ENCODE data around the gene NUTF2. TPM values are rescaled to one million over a fixed set of nuclear protein-coding genes. Genes with fewer than 3 reads are reported as not detected.
"Not testable (repeated sequence)": the region's sequence is repeated elsewhere in the genome, so short reads cannot be mapped to it uniquely, and the experiment has no call there.

Gene NUTF2
- total RNA-seq, 6 experiments from 2014 or later, result 182 to 195 (median 185) TPM

- TF ChIP-seq CTCF (IDR thresholded peaks at IDR 0.05), result no peak
- H3K27ac Mint-ChIP-seq, result peak overlapping the region; percentile 100
- H3K4me3 Mint-ChIP-seq, result peak overlapping the region; percentile 38; the same call in 1 of the 2 replicates
- H3K9me3 Mint-ChIP-seq, result no peaks in the 10 kb centered on the region
- H3K27me3 Mint-ChIP-seq (ENCODE audit: insufficient read depth), result peaks cover 2% of the 10 kb centered on the region; the same call in 1 of the 2 replicates
- peaks cover 15% of the 10 kb centered on the region for H3K36me3 Mint-ChIP-seq (ENCODE audit: low read depth)
- H3K4me1 Mint-ChIP-seq (ENCODE audit: low read depth), result peaks cover 63% of the 10 kb centered on the region
- DNase-seq, result peak; percentile 63
These were observed 14.1 kb downstream of the NUTF2 start for GRCh38 chr16:67860589-67861398.

- peak overlapping the region; percentile 100 for H3K27ac Mint-ChIP-seq
- peaks cover 60% of the 10 kb centered on the region for H3K4me1 Mint-ChIP-seq (ENCODE audit: low read depth)
- no peaks in the 10 kb centered on the region for H3K9me3 Mint-ChIP-seq
These were observed 15.1 kb downstream of the NUTF2 start for GRCh38 chr16:67861877-67862276.

GRCh38 chr16:67862623-67863583 lies 16.2 kb downstream of the NUTF2 start:
- Mint-ChIP-seq H3K36me3 (ENCODE audit: low read depth) (peaks cover 15% of the 10 kb centered on the region), H3K4me1 (ENCODE audit: low read depth) (peaks cover 50% of the 10 kb centered on the region), H3K27me3 (ENCODE audit: insufficient read depth) (peaks cover 3% of the 10 kb centered on the region; the same call in 1 of the 2 replicates), H3K4me3 (no peak overlapping the region), H3K27ac (peak overlapping the region; percentile 100), H3K9me3 (no peaks in the 10 kb centered on the region)
- peak; percentile 43 for DNase-seq
- no peak for TF ChIP-seq CTCF (IDR thresholded peaks at IDR 0.05)

More at GRCh38 chr16:67861877-67862276, 15.1 kb downstream of the NUTF2 start:
- H3K4me3 Mint-ChIP-seq, result no peak overlapping the region
- DNase-seq, result no peak
- H3K27me3 Mint-ChIP-seq (ENCODE audit: insufficient read depth), result peaks cover 2% of the 10 kb centered on the region; the same call in 1 of the 2 replicates
- peaks cover 15% of the 10 kb centered on the region for H3K36me3 Mint-ChIP-seq (ENCODE audit: low read depth)
- no peak for TF ChIP-seq CTCF (IDR thresholded peaks at IDR 0.05)

- not testable (repeated sequence) for H3K27me3 Mint-ChIP-seq (ENCODE audit: insufficient read depth); DNase-seq; H3K9me3 Mint-ChIP-seq; H3K4me3 Mint-ChIP-seq
- Mint-ChIP-seq H3K36me3 (ENCODE audit: low read depth) (peaks cover 11% of the 10 kb centered on the region; the same call in 1 of the 2 replicates), H3K27ac (peak overlapping the region; percentile 100), H3K4me1 (ENCODE audit: low read depth) (peaks cover 41% of the 10 kb centered on the region)
These were observed 17.3 kb downstream of the NUTF2 start for GRCh38 chr16:67864044-67864443.

GRCh38 chr16:67864594-67864993 lies 17.9 kb downstream of the NUTF2 start:
- Mint-ChIP-seq H3K36me3 (ENCODE audit: low read depth) (peaks cover 11% of the 10 kb centered on the region; the same call in 1 of the 2 replicates), H3K9me3 (no peaks in the 10 kb centered on the region), H3K27me3 (ENCODE audit: insufficient read depth) (0 out of 2 replicates have a peak, but pooled peaks cover 2% of the 10 kb centered on the region), H3K27ac (peak overlapping the region; percentile 64), H3K4me3 (no peak overlapping the region), H3K4me1 (ENCODE audit: low read depth) (peaks cover 41% of the 10 kb centered on the region)
- TF ChIP-seq CTCF (IDR thresholded peaks at IDR 0.05), result no peak
- no peak for DNase-seq

Measured in HFFc6 (cell line).